NCI-H460 (cell line): Measurements from ENCODE around the gene GARIN3. TPM values are rescaled to one million over a fixed set of nuclear protein-coding genes. Genes with fewer than 3 reads are reported as not detected.

Experiments used
- DNase-seq: peaks from one replicate; pipeline ENCODE4 v3.0.0-alpha.2; 2016; ENCODE audit warnings: low read depth; ENCODE audit errors: extremely low read depth
- total RNA-seq: library from RNA; depleted of rRNA; stranded (reverse); fragments of >200 nt; shearing (Covaris generic); gene quantifications from 2 replicates; pipeline ENCODE4 v1.2.3, GENCODE V29; 2014; rRNA removed

GARIN3 gene
- total RNA-seq, 1 experiment from 2014 or later, result not detected

DNA sequence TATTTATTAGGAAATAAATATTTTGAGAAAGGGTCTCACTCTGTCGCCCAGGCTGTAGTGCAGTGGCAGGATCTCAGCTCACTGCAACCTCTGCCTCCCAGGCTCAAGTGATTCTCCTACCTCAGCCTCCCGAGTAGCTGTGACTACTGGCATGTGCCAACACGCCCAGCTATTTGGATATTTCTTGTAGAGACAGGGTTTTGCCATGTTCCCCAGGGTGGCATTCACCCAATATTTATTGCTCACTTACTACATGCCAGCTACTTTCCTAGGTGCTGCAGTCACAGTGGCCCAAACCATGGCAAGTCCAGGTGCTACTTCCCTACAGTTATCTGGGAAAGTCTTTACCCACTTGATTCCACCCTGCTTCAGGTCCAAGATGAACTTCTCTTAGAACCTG is 15.1 kb downstream of the GARIN3 start:
- no peak for DNase-seq

DNA sequence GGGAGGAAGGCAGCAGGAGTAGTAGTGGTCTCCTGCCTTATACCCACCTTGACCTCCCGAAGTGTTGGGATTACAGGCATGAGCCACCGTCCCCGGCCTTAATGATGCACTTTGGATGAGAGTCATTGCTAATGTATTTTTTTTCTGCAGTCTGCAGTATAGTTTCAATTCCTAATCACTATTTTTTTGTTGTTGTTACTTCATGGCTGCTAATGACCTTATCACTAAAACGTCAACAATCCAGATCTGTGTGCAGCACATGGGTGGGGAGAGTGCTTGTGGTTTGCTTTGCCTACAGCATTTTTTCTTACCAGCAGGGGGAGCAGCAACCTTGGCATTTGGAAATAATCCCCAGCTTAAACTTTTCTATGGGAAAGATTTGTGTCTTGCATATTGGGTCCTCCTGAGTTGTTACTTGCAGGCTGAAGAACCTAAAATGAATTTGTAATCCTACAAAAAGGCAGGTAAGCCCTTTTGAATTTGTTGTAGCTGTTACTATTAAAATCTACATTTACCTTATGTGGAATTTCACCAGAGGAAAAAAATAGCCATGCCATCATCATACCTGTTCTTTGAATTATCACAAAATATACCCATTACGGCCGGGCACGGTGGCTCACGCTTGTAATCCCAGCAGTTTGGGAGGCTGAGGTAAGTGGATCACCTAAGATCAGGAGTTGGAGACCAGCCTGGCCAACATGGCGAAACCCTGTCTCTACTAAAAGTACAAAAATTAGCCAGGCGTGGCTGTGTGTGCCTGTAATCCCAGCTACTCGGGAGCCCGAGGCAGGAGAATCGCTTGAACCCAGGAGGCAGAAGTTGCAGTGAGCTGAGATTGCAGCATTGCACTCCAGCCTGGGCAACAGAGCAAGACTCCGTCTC is 17.1 kb downstream of the GARIN3 start:
- DNase-seq, result peak; percentile 65

DNA sequence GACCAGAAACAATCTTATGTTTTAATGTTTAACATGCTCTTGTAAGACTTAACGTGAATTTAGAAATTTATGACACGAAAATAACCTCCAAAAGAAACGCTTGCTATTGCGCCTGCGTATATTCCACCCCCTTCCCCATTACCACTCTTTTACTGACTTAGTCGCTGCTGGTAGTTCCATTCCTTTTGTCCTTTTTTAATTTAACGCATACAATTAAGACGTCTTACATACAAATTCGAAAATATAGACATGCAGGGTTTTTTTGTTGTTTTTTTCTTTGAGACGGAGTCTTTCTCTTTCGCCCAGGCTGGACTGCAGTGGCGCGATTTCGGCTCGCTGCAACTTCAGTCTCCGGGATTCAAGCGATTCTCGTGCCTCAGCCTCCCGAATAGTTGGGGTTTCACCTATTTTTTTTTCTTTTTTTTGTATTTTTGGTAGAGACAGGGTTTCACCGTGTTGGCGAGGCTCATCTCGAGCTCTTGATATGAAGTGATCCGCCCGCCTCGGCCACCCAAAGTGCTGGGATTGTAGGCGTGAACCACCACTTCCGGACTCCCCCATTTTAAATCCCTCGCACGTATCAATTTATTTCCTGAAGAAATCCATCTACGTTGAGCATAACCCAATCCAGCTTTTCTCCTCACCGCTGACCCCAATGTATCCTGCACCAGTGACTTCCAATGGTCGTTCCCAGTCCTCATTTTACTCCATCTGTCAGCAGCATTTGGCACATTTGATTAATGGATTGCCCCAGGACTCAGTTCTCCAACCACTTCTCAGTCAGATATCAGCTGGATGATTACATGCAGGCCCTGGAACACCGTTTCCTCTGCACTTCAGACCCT is 22.7 kb downstream of the GARIN3 start:
- no peak for DNase-seq

DNA sequence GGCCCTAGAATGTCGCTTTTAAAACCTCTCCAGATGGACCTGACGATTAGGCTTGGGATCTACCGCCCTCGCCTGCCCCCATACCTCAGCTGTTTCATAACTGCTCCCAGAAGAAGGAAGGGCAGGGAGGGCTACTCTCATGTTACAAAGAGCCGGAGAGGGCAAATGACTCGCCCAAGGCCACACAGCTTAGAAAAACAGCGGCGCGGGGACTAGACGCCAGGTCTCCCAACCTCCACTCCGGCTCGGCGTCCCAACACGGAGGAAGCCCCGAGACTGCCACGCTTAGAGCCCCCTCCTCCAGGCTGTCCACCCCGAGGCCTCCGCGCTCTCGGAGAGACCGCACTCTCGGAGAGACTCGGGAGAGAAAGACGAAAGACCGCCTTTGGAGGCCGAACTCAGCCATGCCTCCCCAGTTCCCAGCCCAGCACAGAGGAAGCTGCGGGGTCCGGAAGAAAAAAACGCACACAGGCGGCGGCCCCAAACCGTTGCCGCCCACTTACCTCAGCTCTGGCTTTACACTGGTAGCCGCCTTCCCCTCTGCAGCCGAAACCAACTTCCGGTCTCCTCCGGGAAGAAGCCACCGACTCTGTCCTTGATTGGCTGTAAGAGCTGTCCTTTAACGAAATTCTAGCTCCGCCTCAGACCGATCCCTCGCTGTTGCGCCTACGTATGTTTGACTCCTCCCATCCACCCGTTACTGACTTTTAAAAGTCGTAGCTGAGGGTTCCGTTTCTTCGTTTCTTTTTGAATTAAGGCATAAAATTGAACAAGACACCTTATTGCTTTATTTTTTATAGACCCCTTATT is 23.5 kb downstream of the GARIN3 start, which contains the start of gene MED7:
TSS of gene MED7 (minus strand) at position 549 of the 810 bp plus-strand sequence. CDS start 3,434 bp downstream, outside the sequence.
- peak; percentile 99 for DNase-seq

DNA sequence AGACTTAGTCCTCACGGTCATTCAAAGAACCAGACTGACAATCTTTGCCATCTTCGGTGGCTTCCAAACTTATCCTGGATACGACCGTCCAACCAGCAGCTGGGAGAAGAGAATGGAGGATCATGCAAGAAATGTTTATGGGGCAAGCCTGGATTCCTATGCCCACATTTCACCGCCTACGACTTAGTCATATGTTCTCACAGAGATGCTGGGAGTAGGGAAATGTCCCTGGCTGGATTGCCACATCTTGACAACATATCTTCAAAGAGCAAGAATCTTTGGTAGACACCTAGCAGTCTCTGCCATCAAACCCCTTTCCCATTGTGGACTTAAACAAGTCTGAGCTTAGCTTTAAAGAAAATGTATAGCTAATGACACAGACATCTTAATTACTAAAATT is 28.4 kb downstream of the GARIN3 start:
- DNase-seq, result no peak

DNA sequence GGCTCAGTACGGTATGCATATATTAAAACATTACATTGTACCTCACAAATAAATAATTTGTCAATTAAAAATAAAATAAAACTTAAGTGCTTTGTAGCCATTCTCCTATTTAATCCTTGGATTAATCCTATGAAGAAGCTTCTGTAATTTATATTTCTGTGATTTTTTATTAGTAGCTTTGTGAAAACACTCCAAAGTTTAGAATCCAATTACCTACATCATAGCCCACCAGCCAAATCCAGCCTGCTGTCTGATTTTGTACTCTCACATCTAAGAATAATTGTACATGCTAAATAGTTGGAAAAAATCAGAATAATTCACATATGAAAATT is 33.8 kb downstream of the GARIN3 start:
- no peak for DNase-seq

DNA sequence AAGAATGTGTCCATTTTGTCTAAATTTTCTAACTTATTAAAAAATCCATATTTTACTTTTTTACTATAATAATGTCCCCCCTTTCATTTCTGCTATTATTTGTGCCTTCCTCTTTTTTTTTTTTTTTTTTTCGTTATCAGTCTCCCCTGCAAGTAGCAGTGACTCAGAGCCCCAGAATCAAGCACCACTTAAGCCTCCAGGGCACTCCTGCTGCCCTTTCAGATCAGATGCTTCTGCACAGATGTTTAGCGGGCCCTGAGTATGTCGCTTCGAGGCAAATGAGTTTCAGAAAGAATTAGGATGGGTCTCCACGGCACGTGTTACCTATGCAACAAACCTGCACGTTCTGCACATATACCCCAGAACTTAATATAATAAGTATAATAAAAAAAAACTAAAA is 35.1 kb downstream of the GARIN3 start:
- no peak for DNase-seq

DNA sequence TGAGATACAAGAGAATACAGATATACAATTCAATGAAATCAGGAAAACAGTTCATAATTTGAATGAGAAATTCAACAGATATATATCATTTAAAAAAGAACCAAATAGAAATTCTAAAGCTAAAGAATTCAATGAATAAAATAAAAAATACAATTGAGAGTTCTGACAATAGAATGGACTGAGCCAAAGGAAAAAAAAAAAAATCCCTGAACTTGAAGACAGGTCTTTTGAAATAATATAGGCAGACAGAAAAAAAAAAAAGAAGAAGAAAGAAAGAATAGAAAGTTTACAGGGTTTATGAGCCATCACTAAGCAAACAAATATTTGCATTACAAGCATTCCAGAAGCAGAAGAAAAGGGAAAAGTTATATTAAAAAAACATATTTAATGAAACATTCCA is 44.4 kb downstream of the GARIN3 start:
- no peak for DNase-seq

DNA sequence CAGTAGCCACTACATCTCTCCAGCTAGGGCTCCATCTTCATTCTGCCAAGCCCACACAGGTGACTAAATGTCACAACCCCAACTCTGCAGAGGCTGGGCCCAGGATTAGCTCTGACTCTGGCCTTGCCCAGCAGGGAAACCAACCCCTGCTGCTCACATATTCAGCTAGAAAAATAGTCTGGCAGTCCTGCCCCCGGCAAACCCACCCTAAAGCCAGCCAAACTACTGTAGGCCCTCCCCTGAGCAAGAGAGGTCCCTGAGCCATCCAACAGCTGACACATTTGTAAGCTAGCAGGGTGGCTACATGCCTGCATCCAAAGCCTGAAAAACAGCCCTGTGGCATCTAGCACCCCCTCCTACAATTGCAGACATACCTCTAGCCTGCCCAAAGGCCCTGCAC is 46.0 kb downstream of the GARIN3 start:
- no peak for DNase-seq

DNA sequence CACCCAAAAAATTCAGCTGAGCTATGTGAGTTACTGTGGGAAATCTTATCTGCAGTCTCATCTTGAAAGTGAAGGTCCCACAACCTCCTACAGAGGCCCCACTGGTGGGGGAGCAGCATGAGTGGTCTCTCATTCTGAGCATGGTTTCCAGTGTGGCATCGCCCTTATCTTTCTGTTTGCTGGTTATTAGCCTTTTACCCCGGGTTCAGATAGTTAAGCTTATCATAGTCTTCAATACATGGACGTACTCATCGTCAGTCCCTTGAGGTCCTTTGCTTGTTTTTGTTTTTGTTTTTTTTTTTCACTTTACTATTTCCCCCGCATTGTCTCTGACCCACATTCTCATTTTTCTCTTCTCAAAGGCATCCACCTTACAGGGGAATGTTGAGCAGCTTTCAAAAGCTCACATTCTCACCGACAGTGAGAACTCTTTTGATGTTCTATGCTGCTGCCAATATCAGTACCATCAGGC is 49.5 kb downstream of the GARIN3 start:
- no peak for DNase-seq

DNA sequence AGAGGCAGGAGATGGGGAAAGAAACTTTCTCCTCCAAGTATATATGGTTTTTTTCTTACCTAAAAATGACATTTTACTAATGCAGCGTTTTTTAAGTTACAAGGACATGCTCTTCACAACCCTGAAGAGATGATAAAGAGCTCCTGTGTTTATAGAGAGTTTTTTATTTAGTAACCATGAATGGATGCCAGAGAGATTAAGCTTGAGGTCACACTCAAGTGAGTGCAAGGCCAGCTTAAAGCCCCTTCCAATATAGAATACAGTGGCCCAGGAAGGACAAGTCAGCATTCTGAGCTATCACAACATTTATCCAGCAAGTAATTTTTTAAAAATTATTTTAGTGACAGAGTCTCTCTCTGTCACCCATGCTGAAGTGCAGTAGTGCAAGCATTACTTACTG is 50.6 kb downstream of the GARIN3 start:
- no peak for DNase-seq

DNA sequence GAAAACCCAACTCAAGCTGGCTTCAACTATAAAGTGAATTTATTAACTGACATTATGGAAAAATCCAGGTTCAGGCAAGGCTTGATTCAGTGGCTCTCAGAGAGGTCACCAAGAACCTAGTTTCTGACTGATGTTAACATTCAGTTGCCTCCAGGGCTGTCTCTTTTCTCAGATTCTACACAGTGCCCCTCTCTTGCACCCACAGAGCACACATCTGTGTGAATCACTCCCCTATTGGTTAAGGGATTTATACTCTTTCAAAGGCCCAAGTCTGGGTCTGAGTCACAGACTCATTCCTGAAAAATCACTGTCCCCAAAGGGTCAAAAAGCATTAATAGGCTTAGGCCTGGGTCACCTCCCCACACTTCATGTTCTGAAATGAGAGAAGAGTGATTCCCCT is 51.1 kb downstream of the GARIN3 start:
- DNase-seq, result no peak

DNA sequence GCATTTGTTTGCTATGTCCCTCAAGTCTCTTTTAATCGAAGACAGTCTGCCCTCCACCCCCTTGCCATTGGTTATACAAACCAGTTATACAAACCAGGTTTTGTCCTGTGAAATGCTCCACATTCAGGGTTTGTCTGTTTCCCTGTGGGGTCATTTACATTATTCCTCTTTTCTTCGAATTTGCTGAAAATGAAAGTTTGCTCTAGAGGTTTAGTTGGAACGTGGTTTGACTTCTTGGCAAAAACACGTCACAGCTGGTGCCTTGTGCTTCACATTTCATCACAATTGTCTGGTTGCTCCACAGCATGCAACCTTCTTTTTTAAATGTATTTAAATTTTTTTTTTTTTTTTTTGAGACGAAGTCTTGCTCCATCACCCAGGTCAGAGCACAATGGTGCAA is 53.1 kb downstream of the GARIN3 start:
- DNase-seq, result no peak

Other genes starting within 250 kb of the GARIN3 start
- not detected in 2 replicates for gene TIMD4, start 203.0 kb downstream of the GARIN3 start, total RNA-seq
- gene HAVCR1, start 107.1 kb downstream of the GARIN3 start, total RNA-seq, result not detected in 2 replicates
- not detected in 2 replicates for gene HAVCR2, start 57.2 kb downstream of the GARIN3 start, total RNA-seq
- gene MED7, start 23.4 kb downstream of the GARIN3 start, total RNA-seq, result 17.7 and 20.9 TPM in 2 replicates
- gene ITK, start 14.6 kb upstream of the GARIN3 start, total RNA-seq, result 0.07 and 0.46 TPM in 2 replicates
- 45.3 and 49.9 TPM in 2 replicates for gene CYFIP2, start 99.9 kb upstream of the GARIN3 start, total RNA-seq